H9 (cell line): Measurements from ENCODE around the gene CDH8. TPM values are rescaled to one million over a fixed set of nuclear protein-coding genes. Genes with fewer than 3 reads are reported as not detected.
A peak's percentile ranks its signal among the peaks of the same experiment; 100 is the strongest.

ENCODE experiments used
- DNase-seq: peaks from one replicate; pipeline ENCODE4 v3.0.0-alpha.2; 2017
- H2AFZ ChIP-seq: one replicate; pipeline ENCODE4 v1.6.1; 2013; ENCODE audit warnings: mild to moderate bottlenecking, low read length, control low read depth, moderate library complexity
- H2AK5ac ChIP-seq: 2 replicates; pipeline ENCODE4 v1.6.1; 2013; ENCODE audit warnings: low read length, control low read depth, mixed read lengths; ENCODE audit not compliant: insufficient read length
- H2BK120ac ChIP-seq: one replicate; pipeline ENCODE4 v1.6.1; 2013; ENCODE audit warnings: low read depth, mild to moderate bottlenecking, low read length, control low read depth, inconsistent platforms; ENCODE audit not compliant: poor library complexity, severe bottlenecking
- H2BK12ac ChIP-seq: 2 replicates; pipeline ENCODE4 v1.6.1; 2013; ENCODE audit warnings: low read length, control low read depth, mixed read lengths, low read depth; ENCODE audit not compliant: insufficient read length
- H2BK15ac ChIP-seq: 2 replicates; pipeline ENCODE4 v1.6.1; 2013; ENCODE audit warnings: low read depth, low read length, control low read depth
- H2BK20ac ChIP-seq: one replicate; pipeline ENCODE4 v1.6.1; 2013; ENCODE audit warnings: low read depth, mild to moderate bottlenecking, low read length, control low read depth, inconsistent platforms; ENCODE audit not compliant: poor library complexity, severe bottlenecking
- H2BK5ac ChIP-seq: 2 replicates; pipeline ENCODE4 v1.6.1; 2013; ENCODE audit warnings: low read length, control low read depth, mixed read lengths; ENCODE audit not compliant: insufficient read length
- H3K14ac ChIP-seq: 2 replicates; pipeline ENCODE4 v1.6.1; 2013; ENCODE audit warnings: low read length, control low read depth; ENCODE audit not compliant: insufficient read depth
- H3K18ac ChIP-seq: 2 replicates; pipeline ENCODE4 v1.6.1; 2013; ENCODE audit warnings: low read depth, mild to moderate bottlenecking, mixed read lengths, low read length, control low read depth; ENCODE audit not compliant: insufficient read length
- H3K23ac ChIP-seq: 2 replicates; pipeline ENCODE4 v1.6.1; 2013; ENCODE audit warnings: low read length, control low read depth, mixed read lengths, low read depth; ENCODE audit not compliant: insufficient read length
- H3K23me2 ChIP-seq: 2 replicates; pipeline ENCODE4 v1.6.1; 2013; ENCODE audit warnings: low read depth, mild to moderate bottlenecking, mixed read lengths, low read length, control low read depth; ENCODE audit not compliant: insufficient read length, poor library complexity, severe bottlenecking
- H3K27ac ChIP-seq: 2 replicates; pipeline ENCODE4 v1.5.1; 2013; ENCODE audit warnings: low read length, control low read depth, mixed read lengths, low read depth; ENCODE audit not compliant: insufficient read length
- H3K27me3 ChIP-seq: 2 replicates; pipeline ENCODE4 v1.6.1; 2013; ENCODE audit warnings: low read length, control low read depth, inconsistent platforms; ENCODE audit not compliant: insufficient read depth
- H3K4ac ChIP-seq: 2 replicates; pipeline ENCODE4 v1.6.1; 2013; ENCODE audit warnings: low read depth, mild to moderate bottlenecking, control low read depth, inconsistent platforms, low read length, moderate library complexity
- H3K4me1 ChIP-seq: 2 replicates; pipeline ENCODE4 v1.6.1; 2013; ENCODE audit warnings: low read length, control low read depth, inconsistent platforms; ENCODE audit not compliant: insufficient read depth
- H3K4me2 ChIP-seq: 2 replicates; pipeline ENCODE4 v1.6.1; 2013; ENCODE audit warnings: low read length, control low read depth, mixed read lengths; ENCODE audit not compliant: insufficient read length, insufficient read depth
- H3K56ac ChIP-seq: 2 replicates; pipeline ENCODE4 v1.6.1; 2013; ENCODE audit warnings: low read depth, mild to moderate bottlenecking, mixed read lengths, low read length, control low read depth; ENCODE audit not compliant: insufficient read length
- H3K79me1 ChIP-seq: 2 replicates; pipeline ENCODE4 v1.6.1; 2013; ENCODE audit warnings: low read depth, mild to moderate bottlenecking, moderate library complexity, low read length, control low read depth, inconsistent platforms; ENCODE audit not compliant: insufficient read depth, poor library complexity, severe bottlenecking
- H3K79me2 ChIP-seq: 2 replicates; pipeline ENCODE4 v1.6.1; 2013; ENCODE audit warnings: low read length, control low read depth, inconsistent platforms; ENCODE audit not compliant: insufficient read depth
- H3K9ac ChIP-seq: 2 replicates; pipeline ENCODE4 v1.6.1; 2013; ENCODE audit warnings: low read length, control low read depth, mixed read lengths; ENCODE audit not compliant: insufficient read length; ENCODE audit errors: extremely low read depth
- H3K9me3 ChIP-seq: one replicate; pipeline ENCODE4 v1.6.1; 2013; ENCODE audit warnings: low read depth, low read length, inconsistent platforms; ENCODE audit not compliant: control insufficient read depth
- H3T11ph ChIP-seq: one replicate; pipeline ENCODE4 v1.6.1; 2013; ENCODE audit warnings: mild to moderate bottlenecking, low read length, control low read depth, inconsistent platforms
- H4K20me1 ChIP-seq: one replicate; pipeline ENCODE4 v1.6.1; 2013; ENCODE audit not compliant: control insufficient read depth, insufficient read length, insufficient read depth
- H4K5ac ChIP-seq: 2 replicates; pipeline ENCODE4 v1.6.1; 2013; ENCODE audit warnings: low read depth, mild to moderate bottlenecking, mixed read lengths, low read length, control low read depth; ENCODE audit not compliant: insufficient read length
- H4K8ac ChIP-seq: replicated peaks from 2 replicates; pipeline ENCODE4 v1.6.1; 2013; ENCODE audit warnings: low read length, control low read depth, mixed read lengths, low read depth; ENCODE audit not compliant: insufficient read length
- H4K91ac ChIP-seq: 2 replicates; pipeline ENCODE4 v1.6.1; 2013; ENCODE audit warnings: low read depth, mild to moderate bottlenecking, moderate library complexity, mixed read lengths, low read length, control low read depth; ENCODE audit not compliant: insufficient read length
- H3K27ac Mint-ChIP-seq, 3 experiments: 2 replicates in 2 of 3; 3 replicates in 1 of 3; pipeline ENCODE4 v1.8.0; 2020 to 2021; ENCODE audit warnings: mixed read lengths in 3 of 3, mild to moderate bottlenecking in 1 of 3, moderate library complexity in 1 of 3
- H3K27me3 Mint-ChIP-seq: 2 replicates; pipeline ENCODE4 v1.8.0; 2021; ENCODE audit warnings: low read depth, mild to moderate bottlenecking, moderate library complexity, mixed read lengths
- H3K36me3 Mint-ChIP-seq, 3 experiments: 2 replicates in 2 of 3; 3 replicates in 1 of 3; pipeline ENCODE4 v1.8.0; 2020 to 2021; ENCODE audit warnings: low read depth in 3 of 3, mixed read lengths in 3 of 3; ENCODE audit not compliant: insufficient read depth in 1 of 3
- H3K4me1 Mint-ChIP-seq, 2 experiments: 2 replicates each; pipeline ENCODE4 v1.8.0; 2020; ENCODE audit warnings: mixed read lengths in 2 of 2
- H3K4me3 Mint-ChIP-seq, 2 experiments: 2 replicates in 1 of 2; 3 replicates in 1 of 2; pipeline ENCODE4 v1.8.0; 2020 to 2021; ENCODE audit warnings: mild to moderate bottlenecking in 2 of 2, mixed read lengths in 2 of 2, moderate library complexity in 1 of 2
- H3K9me3 Mint-ChIP-seq, 2 experiments: 2 replicates in 1 of 2; 3 replicates in 1 of 2; pipeline ENCODE4 v1.8.0; 2020; ENCODE audit warnings: mild to moderate bottlenecking in 2 of 2, mixed read lengths in 2 of 2, moderate library complexity in 1 of 2
- CTCF ChIP-seq: fragments of 200-600 bp; sonication (generic); conservative IDR thresholded peaks from 3 replicates; pipeline ENCODE4 v1.8.0; 2021; ENCODE audit warnings: antibody characterized with exemption, mild to moderate bottlenecking
- WGBS: extraction: QIAGEN DNeasy Blood & Tissue Kit; methylation state at CpG from one replicate; pipeline ENCODE4 v1.1.7; 2013; ENCODE audit warnings: missing lambda C conversion rate, low lambda C conversion rate, mixed read lengths; ENCODE audit not compliant: insufficient read length; ENCODE audit errors: extremely low coverage; 5-methylcytosine and 5-hydroxymethylcytosine counted together
- total RNA-seq: library from RNA; stranded (reverse); gene quantifications from 2 replicates; pipeline ENCODE4 v1.2.1, GENCODE V29; 2021

Gene CDH8
- total RNA-seq, 1 experiment from 2014 or later, result 12.0 TPM

DNA sequence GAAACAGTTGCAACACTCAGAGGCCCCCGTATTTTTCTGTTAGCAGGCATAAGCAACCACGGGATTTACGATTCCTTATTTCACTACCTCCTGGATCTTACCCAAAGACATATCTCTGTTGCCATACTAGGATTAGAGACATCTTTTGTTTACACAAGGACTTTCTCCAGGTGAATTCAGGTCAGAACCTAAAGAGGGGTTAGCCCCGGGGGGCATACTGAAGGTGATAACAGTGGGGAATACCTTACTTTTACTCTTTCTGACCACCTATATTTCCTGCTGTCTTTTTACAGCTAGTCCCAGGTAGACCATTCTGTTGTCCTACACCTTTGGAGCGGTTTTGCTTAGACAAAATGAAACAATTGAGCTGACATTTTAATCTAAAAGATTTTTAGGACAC, 27.9 kb upstream of the CDH8 start:
- no peak overlapping the region for H4K8ac ChIP-seq
- peak overlapping the region in 1 of 3 experiments; percentile 71; a peak in 2 of 7 replicates for H3K27ac Mint-ChIP-seq
- H4K5ac ChIP-seq, result no peak overlapping the region
- H2BK5ac ChIP-seq, result no peak overlapping the region
- H3K4me1 Mint-ChIP-seq, result peaks cover 20% of the 10 kb centered on the region in 2 experiments
- H3K9ac ChIP-seq, result no peak overlapping the region
- no peak overlapping the region for H2BK120ac ChIP-seq
- H3K14ac ChIP-seq, result no peak overlapping the region
- H3T11ph ChIP-seq, result no peak overlapping the region
- H3K23me2 ChIP-seq, result no peaks in the 10 kb centered on the region
- no peak overlapping the region for H3K18ac ChIP-seq
- peaks cover 0 to 5% (median 2%) of the 10 kb centered on the region in 3 experiments; a peak in 3 of 7 replicates for H3K36me3 Mint-ChIP-seq
- no peaks in the 10 kb centered on the region for H3K27me3 ChIP-seq
- H2BK15ac ChIP-seq, result no peak overlapping the region
- peaks cover 4% of the 10 kb centered on the region; the same call in 1 of the 2 replicates for H3K4me1 ChIP-seq
- no peak overlapping the region for H4K91ac ChIP-seq
- H2AFZ ChIP-seq, result no peak overlapping the region
- no CpG with 5 or more reads among the region's 5 CpGs for WGBS
- no peak overlapping the region for H3K27ac ChIP-seq
- no peak overlapping the region for H2BK12ac ChIP-seq
- H3K9me3 Mint-ChIP-seq, result peaks cover 3 to 4% of the 10 kb centered on the region in 2 experiments
- H3K4me2 ChIP-seq, result no peak overlapping the region
- H3K9me3 ChIP-seq, result no peaks in the 10 kb centered on the region
- no peak for DNase-seq
- no peak overlapping the region for H3K4ac ChIP-seq
- no peak overlapping the region for H3K56ac ChIP-seq
- no peaks in the 10 kb centered on the region for H3K27me3 Mint-ChIP-seq
- H3K4me3 Mint-ChIP-seq, result no peak overlapping the region
- H3K23ac ChIP-seq, result no peak overlapping the region
- no peak overlapping the region for H2AK5ac ChIP-seq
- TF ChIP-seq CTCF, result no peak
- H4K20me1 ChIP-seq, result no peaks in the 10 kb centered on the region
- H2BK20ac ChIP-seq, result no peak overlapping the region
- no peaks in the 10 kb centered on the region for H3K79me1 ChIP-seq
- H3K79me2 ChIP-seq, result no peaks in the 10 kb centered on the region
